Inflammatory macrophage treated with lipopolysaccharide for 1 hour (primary cell): ENCODE results near the gene CHMP1A.
"Not testable (repeated sequence)": the region's sequence is repeated elsewhere in the genome, so short reads cannot be mapped to it uniquely, and the experiment has no call there.

Experiments
- DNase-seq, 2 donors: peaks; one replicate each; pipeline ENCODE4 v3.0.0-alpha.2; 2020 to 2022

The CHMP1A gene

GRCh38 chr16:89657442-89658220 lies at the start of gene CHMP1A, which contains the start of gene SPATA33:
CHMP1A (minus strand) TSS chr16:89657708; CDS start chr16:89657588, 120 bp downstream.
SPATA33 (plus strand) TSS chr16:89657836; CDS start chr16:89657912, 76 bp downstream.
- DNase-seq: peak; percentile 78 to 91

- DNase-seq: no peak
Measured at GRCh38 chr16:89706518-89707260, 49.2 kb upstream of the CHMP1A start.

GRCh38 chr16:89705006-89705405 lies 47.5 kb upstream of the CHMP1A start:
- no peak for DNase-seq

- DNase-seq: no peak
Measured at GRCh38 chr16:89704281-89704680, 46.8 kb upstream of the CHMP1A start.

GRCh38 chr16:89701425-89702406 lies 44.2 kb upstream of the CHMP1A start, which contains the start of gene SPATA2L:
SPATA2L (minus strand) TSS chr16:89701705; CDS start chr16:89701232, 473 bp downstream.
- DNase-seq: peak; percentile 89 to 94

- no peak for DNase-seq
Measured at GRCh38 chr16:89700649-89701424, 43.3 kb upstream of the CHMP1A start.

GRCh38 chr16:89700100-89700648 lies 42.7 kb upstream of the CHMP1A start:
- DNase-seq: peak; percentile 97 to 100

GRCh38 chr16:89699629-89700099 lies 42.2 kb upstream of the CHMP1A start:
- not testable (repeated sequence) for DNase-seq

- not testable (repeated sequence) for DNase-seq
Measured at GRCh38 chr16:89698717-89699116, 41.2 kb upstream of the CHMP1A start.

GRCh38 chr16:89697616-89698331 lies 40.3 kb upstream of the CHMP1A start:
- no peak for DNase-seq

GRCh38 chr16:89697161-89697615 lies 39.7 kb upstream of the CHMP1A start:
- no peak for DNase-seq

- no peak for DNase-seq
Measured at GRCh38 chr16:89696670-89697128, 39.2 kb upstream of the CHMP1A start.

GRCh38 chr16:89695875-89696669 lies 38.6 kb upstream of the CHMP1A start:
- no peak for DNase-seq

- DNase-seq: no peak
Measured at GRCh38 chr16:89695086-89695874, 37.8 kb upstream of the CHMP1A start.

- not testable (repeated sequence) for DNase-seq
Measured at GRCh38 chr16:89694784-89695085, 37.2 kb upstream of the CHMP1A start.

- DNase-seq: no peak
Measured at GRCh38 chr16:89693931-89694783, 36.6 kb upstream of the CHMP1A start.

GRCh38 chr16:89693289-89693731 lies 35.8 kb upstream of the CHMP1A start:
- DNase-seq: no peak
